CD14-positive monocyte (primary cell): Measurements from ENCODE around the gene ABHD17B. TPM values are rescaled to one million over a fixed set of nuclear protein-coding genes. Genes with fewer than 3 reads are reported as not detected.

Experiments used
- DNase-seq, 3 donors: peaks; one replicate each; pipeline ENCODE4 v3.0.0-alpha.2; 2011 to 2022
- H2AFZ ChIP-seq: 2 replicates; pipeline ENCODE4 v1.6.0; 2012; ENCODE audit warnings: mild to moderate bottlenecking, low read depth, low read length, inconsistent platforms; ENCODE audit not compliant: insufficient read depth, poor library complexity, severe bottlenecking
- H3K27ac ChIP-seq, 2 donors: 1 replicate in 1 of 2; 2 replicates in 1 of 2; pipeline ENCODE4 v1.5.1; 2012 to 2013; ENCODE audit warnings: low read length in 2 of 2, control low read depth in 1 of 2, inconsistent platforms in 1 of 2, low read depth in 1 of 2, mild to moderate bottlenecking in 1 of 2
- H3K27me3 ChIP-seq, 2 donors: one replicate each; pipeline versions ENCODE4 v1.6.0 to v1.6.1; 2011 to 2013; ENCODE audit warnings: low read length in 2 of 2; ENCODE audit not compliant: control insufficient read depth in 2 of 2, insufficient read depth in 2 of 2
- H3K36me3 ChIP-seq, 2 donors: replicated peaks in 1 of 2; 1 replicate in 1 of 2; 2 replicates in 1 of 2; pipeline versions ENCODE4 v1.5.1 to v1.6.1; 2012 to 2013; ENCODE audit warnings: low read length in 2 of 2, control low read depth in 1 of 2, inconsistent platforms in 1 of 2, mild to moderate bottlenecking in 1 of 2; ENCODE audit not compliant: insufficient read depth in 2 of 2, control insufficient read depth in 1 of 2
- H3K4me1 ChIP-seq, 2 donors: 1 replicate in 1 of 2; 2 replicates in 1 of 2; pipeline versions ENCODE4 v1.5.1 to v1.6.1; 2012 to 2013; ENCODE audit warnings: low read length in 2 of 2, control low read depth in 1 of 2, inconsistent platforms in 1 of 2, mild to moderate bottlenecking in 1 of 2, moderate library complexity in 1 of 2; ENCODE audit not compliant: insufficient read depth in 2 of 2, control insufficient read depth in 1 of 2
- H3K4me2 ChIP-seq: replicated peaks from 2 replicates; pipeline ENCODE3; 2012; ENCODE audit warnings: low read length, moderate library complexity, mild to moderate bottlenecking; ENCODE audit not compliant: poor library complexity, severe bottlenecking; ENCODE audit errors: extremely low read depth
- H3K4me3 ChIP-seq, 3 experiments: fragments of 200-600 bp in 1 of 3; sonication (generic) in 1 of 3; replicated peaks in 1 of 3; 1 replicate in 2 of 3; 2 replicates in 1 of 3; pipeline ENCODE4 v1.5.1; 2011 to 2013; ENCODE audit warnings: low read length in 3 of 3, mild to moderate bottlenecking in 3 of 3, control low read depth in 2 of 3, low read depth in 2 of 3, inconsistent platforms in 1 of 3, moderate library complexity in 1 of 3
- H3K79me2 ChIP-seq: 2 replicates; pipeline ENCODE4 v1.6.0; 2012; ENCODE audit warnings: mild to moderate bottlenecking, control low read depth, inconsistent platforms, low read length, moderate library complexity; ENCODE audit not compliant: insufficient read depth
- H3K9ac ChIP-seq: 2 replicates; pipeline ENCODE4 v1.6.0; 2017; ENCODE audit warnings: low read length, mild to moderate bottlenecking; ENCODE audit not compliant: insufficient read depth, poor library complexity, severe bottlenecking
- H3K9me3 ChIP-seq, 2 donors: replicated peaks in 1 of 2; 1 replicate in 1 of 2; 2 replicates in 1 of 2; pipeline versions ENCODE4 v1.5.1 to v1.6.1; 2012 to 2013; ENCODE audit warnings: low read length in 2 of 2, control low read depth in 1 of 2; ENCODE audit not compliant: control insufficient read depth in 1 of 2, insufficient read depth in 1 of 2
- H4K20me1 ChIP-seq: 2 replicates; pipeline ENCODE4 v1.6.0; 2012; ENCODE audit warnings: mild to moderate bottlenecking, low read length, control low read depth, moderate library complexity; ENCODE audit not compliant: insufficient read depth
- H3K27ac Mint-ChIP-seq, 7 donors: one replicate each; pipeline ENCODE4 v1.8.0; 2020; ENCODE audit warnings: mild to moderate bottlenecking in 7 of 7, mixed read lengths in 7 of 7, moderate library complexity in 6 of 7, inconsistent platforms in 2 of 7
- H3K27me3 Mint-ChIP-seq, 3 donors: one replicate each; pipeline ENCODE4 v1.8.0; 2021 to 2022; ENCODE audit warnings: low read depth in 3 of 3, mild to moderate bottlenecking in 3 of 3, mixed read lengths in 3 of 3, moderate library complexity in 3 of 3, inconsistent platforms in 1 of 3
- H3K36me3 Mint-ChIP-seq, 2 donors: one replicate each; pipeline ENCODE4 v1.8.0; 2020; ENCODE audit warnings: mixed read lengths in 2 of 2, inconsistent platforms in 1 of 2, mild to moderate bottlenecking in 1 of 2
- H3K4me1 Mint-ChIP-seq: one replicate; pipeline ENCODE4 v1.8.0; 2020; ENCODE audit warnings: mild to moderate bottlenecking, mixed read lengths
- H3K4me3 Mint-ChIP-seq, 2 donors: one replicate each; pipeline ENCODE4 v1.8.0; 2020; ENCODE audit warnings: mild to moderate bottlenecking in 2 of 2, mixed read lengths in 2 of 2, moderate library complexity in 1 of 2
- H3K9me3 Mint-ChIP-seq, 7 donors: one replicate each; pipeline ENCODE4 v1.8.0; 2020 to 2022; ENCODE audit warnings: mixed read lengths in 7 of 7, mild to moderate bottlenecking in 6 of 7, moderate library complexity in 6 of 7, inconsistent platforms in 2 of 7
- WGBS: methylation state at CpG from one replicate; pipeline ENCODE4 v1.1.5; 2013; ENCODE audit warnings: missing lambda C conversion rate; ENCODE audit not compliant: insufficient coverage; 5-methylcytosine and 5-hydroxymethylcytosine counted together
- intact Hi-C, 2 donors: fragments of 100-400 bp; cut with micrococcal nuclease; formaldehyde crosslinking; loops; one replicate each; pipeline versions ENCODE4 v1.15.0 to v1.15.1; 2023
- polyA plus RNA-seq, 3 donors: library from polyadenylated mRNA; depleted of rRNA in 1 of 3; unstranded in 2 of 3; stranded (reverse) in 1 of 3; fragments of 300-500 nt in 2 of 3; fragments of >200 nt in 1 of 3; fragmentation: Illumina TruSeq in 2 of 3; gene quantifications; 1 replicate in 2 of 3; 2 replicates in 1 of 3; pipeline ENCODE4 v1.2.3, GENCODE V29; 2012 to 2021
- TF ChIP-seq, protein P1 (sequence below): fragments of 200-600 bp; IDR thresholded peaks from one replicate; pipeline ENCODE4 v1.8.0; 2022; ENCODE audit warnings: antibody characterized with exemption, mild to moderate bottlenecking

Gene ABHD17B
- polyA plus RNA-seq, 3 donors: 4.1 to 12.8 (median 12.3) TPM

DNA sequence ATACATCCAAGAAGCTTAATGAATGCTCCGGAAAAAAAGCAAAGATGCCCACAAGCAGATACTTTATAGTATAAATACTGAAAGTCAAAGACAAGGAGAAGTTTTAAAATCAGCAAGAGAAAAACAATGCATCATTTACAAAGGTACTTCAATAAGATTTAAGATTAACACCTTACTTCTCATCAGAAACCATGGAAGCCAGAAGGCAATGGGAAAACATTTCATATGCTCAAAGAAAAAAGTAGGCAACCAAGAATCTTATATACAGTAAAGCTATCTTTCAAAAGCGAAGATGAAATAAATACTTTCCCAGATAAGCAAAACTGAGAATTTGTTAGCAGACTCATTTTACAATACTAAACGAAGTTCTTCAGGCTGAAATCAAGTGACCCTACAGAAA, 51.1 kb downstream of the ABHD17B start:
- H3K27ac ChIP-seq: no peak overlapping the region
- Mint-ChIP-seq H3K36me3 (peaks cover 21 to 32% of the 10 kb centered on the region in 2 donors), H3K27ac (no peak overlapping the region), H3K4me3 (no peak overlapping the region), H3K9me3 (peaks cover 11 to 24% (median 16%) of the 10 kb centered on the region in 7 donors), H3K27me3 (peaks cover 0 to 2% (median 0%) of the 10 kb centered on the region in 3 donors), H3K4me1 (no peaks in the 10 kb centered on the region)
- TF ChIP-seq, protein P1, sequence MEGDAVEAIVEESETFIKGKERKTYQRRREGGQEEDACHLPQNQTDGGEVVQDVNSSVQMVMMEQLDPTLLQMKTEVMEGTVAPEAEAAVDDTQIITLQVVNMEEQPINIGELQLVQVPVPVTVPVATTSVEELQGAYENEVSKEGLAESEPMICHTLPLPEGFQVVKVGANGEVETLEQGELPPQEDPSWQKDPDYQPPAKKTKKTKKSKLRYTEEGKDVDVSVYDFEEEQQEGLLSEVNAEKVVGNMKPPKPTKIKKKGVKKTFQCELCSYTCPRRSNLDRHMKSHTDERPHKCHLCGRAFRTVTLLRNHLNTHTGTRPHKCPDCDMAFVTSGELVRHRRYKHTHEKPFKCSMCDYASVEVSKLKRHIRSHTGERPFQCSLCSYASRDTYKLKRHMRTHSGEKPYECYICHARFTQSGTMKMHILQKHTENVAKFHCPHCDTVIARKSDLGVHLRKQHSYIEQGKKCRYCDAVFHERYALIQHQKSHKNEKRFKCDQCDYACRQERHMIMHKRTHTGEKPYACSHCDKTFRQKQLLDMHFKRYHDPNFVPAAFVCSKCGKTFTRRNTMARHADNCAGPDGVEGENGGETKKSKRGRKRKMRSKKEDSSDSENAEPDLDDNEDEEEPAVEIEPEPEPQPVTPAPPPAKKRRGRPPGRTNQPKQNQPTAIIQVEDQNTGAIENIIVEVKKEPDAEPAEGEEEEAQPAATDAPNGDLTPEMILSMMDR: no peak
- no peak overlapping the region for H3K4me2 ChIP-seq
- H3K4me3 ChIP-seq: no peak overlapping the region
- no peaks in the 10 kb centered on the region for H3K4me1 ChIP-seq
- H2AFZ ChIP-seq: no peak overlapping the region
- WGBS: no CpG with 5 or more reads among the region's 3 CpGs
- intact Hi-C loops: no loop called here
- H4K20me1 ChIP-seq: no peaks in the 10 kb centered on the region
- peaks cover 0 to 30% of the 10 kb centered on the region in 2 donors for H3K36me3 ChIP-seq
- H3K27me3 ChIP-seq: no peaks in the 10 kb centered on the region
- DNase-seq: no peak
- H3K79me2 ChIP-seq: no peaks in the 10 kb centered on the region
- no peak overlapping the region for H3K9ac ChIP-seq
- peaks cover 9 to 16% of the 10 kb centered on the region in 2 donors for H3K9me3 ChIP-seq

DNA sequence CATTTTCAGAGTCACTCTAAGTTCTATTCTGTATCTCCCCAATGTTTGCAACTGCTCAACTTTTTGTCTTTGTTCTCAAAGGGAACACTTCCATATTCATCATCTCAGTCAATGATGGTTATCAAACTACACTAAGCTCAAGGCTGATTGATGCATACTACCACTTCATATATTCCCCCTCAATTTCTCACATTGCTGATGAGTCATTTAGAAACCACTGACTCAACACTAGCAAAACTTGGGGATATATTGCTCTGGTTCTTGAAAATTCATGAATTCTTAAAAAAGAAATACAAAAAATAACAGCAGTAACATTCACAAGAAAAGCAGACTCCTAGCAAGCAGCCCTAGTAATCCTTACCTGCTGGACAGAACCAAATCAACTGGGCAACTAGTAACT, 52.2 kb downstream of the ABHD17B start:
- no peak overlapping the region for H3K4me2 ChIP-seq
- Mint-ChIP-seq H3K27me3 (no peaks in the 10 kb centered on the region), H3K9me3 (peaks cover 10 to 23% (median 16%) of the 10 kb centered on the region in 7 donors), H3K4me1 (no peaks in the 10 kb centered on the region), H3K4me3 (no peak overlapping the region), H3K36me3 (peaks cover 14 to 25% of the 10 kb centered on the region in 2 donors), H3K27ac (no peak overlapping the region)
- H3K4me3 ChIP-seq: no peak overlapping the region
- no peaks in the 10 kb centered on the region for H3K79me2 ChIP-seq
- H3K9me3 ChIP-seq: peaks cover 9 to 16% of the 10 kb centered on the region in 2 donors
- H3K4me1 ChIP-seq: no peaks in the 10 kb centered on the region
- no peak overlapping the region for H3K9ac ChIP-seq
- no peak overlapping the region for H3K27ac ChIP-seq
- H3K36me3 ChIP-seq: peaks cover 0 to 23% of the 10 kb centered on the region in 2 donors
- H3K27me3 ChIP-seq: no peaks in the 10 kb centered on the region
- H2AFZ ChIP-seq: no peak overlapping the region
- intact Hi-C loops: no loop called here
- TF ChIP-seq, protein P1: no peak
- no peak for DNase-seq
- H4K20me1 ChIP-seq: no peaks in the 10 kb centered on the region
